GDM1 (cell line): Measurements from ENCODE around the gene NTS.

Experiments used
- DNase-seq: peaks from one replicate; lab custom pipeline; 2025; lab: John Stamatoyannopoulos, UW

NTS gene

GRCh38 chr12:85874031-85874461 lies at the start of gene NTS:
Gene NTS (plus strand): TSS chr12:85874295. CDS start chr12:85874404, 109 bp downstream.
- DNase-seq = no peak

GRCh38 chr12:85825746-85826145 lies 48.3 kb upstream of the NTS start:
- DNase-seq = no peak

- no peak for DNase-seq
These were observed 45.5 kb upstream of the NTS start for GRCh38 chr12:85828576-85828975.

GRCh38 chr12:85829391-85829790 lies 44.7 kb upstream of the NTS start:
- DNase-seq = no peak

- no peak for DNase-seq
These were observed 42.6 kb upstream of the NTS start for GRCh38 chr12:85831327-85831990.

GRCh38 chr12:85833579-85833978 lies 40.5 kb upstream of the NTS start:
- DNase-seq = no peak

GRCh38 chr12:85834378-85834777 lies 39.7 kb upstream of the NTS start:
- no peak for DNase-seq

- no peak for DNase-seq
These were observed 38.5 kb upstream of the NTS start for GRCh38 chr12:85835426-85836196.

- DNase-seq = no peak
These were observed 37.7 kb upstream of the NTS start, which contains the start of gene RASSF9 for GRCh38 chr12:85836197-85837090. Gene RASSF9 (minus strand): TSS chr12:85836409. CDS start chr12:85836201, 208 bp downstream.

- no peak for DNase-seq
These were observed 30.3 kb upstream of the NTS start for GRCh38 chr12:85843606-85844310.

- no peak for DNase-seq
These were observed 24.8 kb upstream of the NTS start for GRCh38 chr12:85849344-85849743.

- no peak for DNase-seq
These were observed 18.8 kb upstream of the NTS start for GRCh38 chr12:85855305-85855704.

GRCh38 chr12:85856966-85857365 lies 17.1 kb upstream of the NTS start:
- no peak for DNase-seq

GRCh38 chr12:85865890-85866289 lies 8.2 kb upstream of the NTS start:
- DNase-seq = no peak

GRCh38 chr12:85866986-85867776 lies 6.9 kb upstream of the NTS start:
- no peak for DNase-seq

- peak; percentile 8 for DNase-seq
These were observed 1.5 kb upstream of the NTS start for GRCh38 chr12:85872497-85873091.

- no peak for DNase-seq
These were observed 3.4 kb downstream of the NTS start for GRCh38 chr12:85877459-85877858.

- no peak for DNase-seq
These were observed 9.7 kb downstream of the NTS start for GRCh38 chr12:85883763-85884162.

GRCh38 chr12:85894653-85895052 lies 20.6 kb downstream of the NTS start:
- no peak for DNase-seq

- no peak for DNase-seq
These were observed 46.3 kb downstream of the NTS start for GRCh38 chr12:85920324-85920947.
